Subcutaneous abdominal adipose tissue (tissue), 5 donors: ENCODE data around the gene DIAPH3.

Experiments used
- H3K27ac ChIP-seq: one replicate; pipeline ENCODE4 v1.7.0; 2013; ENCODE audit warnings: low read depth, mild to moderate bottlenecking, inconsistent platforms, low read length, moderate library complexity
- H3K27me3 ChIP-seq, 5 donors: one replicate each; pipeline ENCODE4 v1.7.0; 2013; ENCODE audit warnings: low read length in 5 of 5, inconsistent platforms in 1 of 5; ENCODE audit not compliant: control insufficient read depth in 5 of 5, insufficient read depth in 4 of 5
- H3K36me3 ChIP-seq, 5 donors: one replicate each; pipeline ENCODE4 v1.7.0; 2013; ENCODE audit warnings: low read length in 5 of 5; ENCODE audit not compliant: control insufficient read depth in 5 of 5, insufficient read depth in 5 of 5
- H3K4me1 ChIP-seq, 5 donors: one replicate each; pipeline ENCODE4 v1.7.0; 2013; ENCODE audit warnings: low read length in 5 of 5, mild to moderate bottlenecking in 3 of 5, moderate library complexity in 1 of 5; ENCODE audit not compliant: control insufficient read depth in 5 of 5, insufficient read depth in 5 of 5
- H3K4me3 ChIP-seq, 5 donors: one replicate each; pipeline ENCODE4 v1.7.0; 2013; ENCODE audit warnings: low read length in 5 of 5, low read depth in 1 of 5
- H3K9ac ChIP-seq, 5 donors: one replicate each; pipeline ENCODE4 v1.7.0; 2013; ENCODE audit warnings: low read length in 5 of 5, mild to moderate bottlenecking in 4 of 5, moderate library complexity in 3 of 5
- H3K9me3 ChIP-seq, 5 donors: one replicate each; pipeline ENCODE4 v1.7.0; 2013; ENCODE audit warnings: low read length in 5 of 5; ENCODE audit not compliant: control insufficient read depth in 5 of 5
- donor health status: healthy.
- donor health status: healthy.
- donor health status: healthy.
- donor health status: healthy.
- donor health status: healthy.

DIAPH3 gene

GRCh38 chr13:60174113-60174512 lies 10.4 kb upstream of the DIAPH3 start:
- no peak overlapping the region for H3K27ac ChIP-seq
- no peaks in the 10 kb centered on the region for H3K9me3 ChIP-seq
- H3K4me1 ChIP-seq, result no peaks in the 10 kb centered on the region
- H3K36me3 ChIP-seq, result no peaks in the 10 kb centered on the region
- no peak overlapping the region for H3K9ac ChIP-seq
- H3K4me3 ChIP-seq, result no peak overlapping the region
- H3K27me3 ChIP-seq, result peaks cover 0 to 10% (median 0%) of the 10 kb centered on the region in 5 donors

DNA sequence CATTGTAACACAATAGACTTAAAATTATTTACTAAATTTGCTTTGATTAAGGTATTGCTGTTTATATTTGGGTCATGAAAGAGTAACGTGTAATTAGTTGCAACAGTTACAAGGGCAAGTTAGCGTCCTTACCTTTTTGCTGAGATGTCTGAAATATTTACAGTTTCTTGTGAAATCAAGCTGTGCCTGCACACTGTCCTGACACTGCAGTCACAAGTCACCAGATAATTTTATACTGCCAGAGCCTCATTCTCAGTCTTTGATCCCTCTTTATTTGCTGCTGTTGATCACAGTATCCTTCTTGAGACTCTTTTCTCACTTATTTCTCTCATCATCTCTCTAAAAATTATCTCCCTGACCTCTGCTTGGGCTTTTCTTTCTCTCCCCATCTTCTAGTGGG lies 8.4 kb upstream of the DIAPH3 start:
- no peaks in the 10 kb centered on the region for H3K36me3 ChIP-seq
- no peak overlapping the region for H3K27ac ChIP-seq
- no peak overlapping the region for H3K9ac ChIP-seq
- H3K9me3 ChIP-seq, result no peaks in the 10 kb centered on the region
- H3K4me1 ChIP-seq, result no peaks in the 10 kb centered on the region
- peaks cover 0 to 10% (median 0%) of the 10 kb centered on the region in 5 donors for H3K27me3 ChIP-seq
- no peak overlapping the region for H3K4me3 ChIP-seq

DNA sequence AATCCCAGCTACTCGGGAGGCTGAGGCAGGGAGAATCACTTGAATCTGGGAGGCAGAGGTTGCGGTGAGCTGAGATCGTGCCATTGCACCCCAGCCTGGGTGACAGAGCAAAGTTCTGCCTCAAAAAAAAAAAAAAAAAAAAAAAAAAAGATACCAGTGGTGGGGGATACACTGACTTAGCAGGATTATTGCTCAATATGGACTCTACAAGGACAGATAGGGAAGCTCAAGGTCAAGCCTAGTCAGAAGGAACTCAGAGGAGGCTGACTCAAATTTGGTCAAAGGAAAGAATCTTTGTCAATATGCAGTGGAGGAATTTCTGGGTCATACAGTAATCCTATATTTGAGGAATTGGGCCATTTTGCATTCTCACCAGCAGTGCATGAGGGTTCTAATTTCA lies 6.7 kb upstream of the DIAPH3 start:
- Histone ChIP-seq H3K4me1 (peaks cover 0 to 6% (median under 1%) of the 10 kb centered on the region in 5 donors), H3K36me3 (no peaks in the 10 kb centered on the region), H3K9ac (no peak overlapping the region), H3K27ac (no peak overlapping the region), H3K4me3 (no peak overlapping the region), H3K9me3 (no peaks in the 10 kb centered on the region), H3K27me3 (peaks cover 0 to 7% (median 0%) of the 10 kb centered on the region in 5 donors)

DNA sequence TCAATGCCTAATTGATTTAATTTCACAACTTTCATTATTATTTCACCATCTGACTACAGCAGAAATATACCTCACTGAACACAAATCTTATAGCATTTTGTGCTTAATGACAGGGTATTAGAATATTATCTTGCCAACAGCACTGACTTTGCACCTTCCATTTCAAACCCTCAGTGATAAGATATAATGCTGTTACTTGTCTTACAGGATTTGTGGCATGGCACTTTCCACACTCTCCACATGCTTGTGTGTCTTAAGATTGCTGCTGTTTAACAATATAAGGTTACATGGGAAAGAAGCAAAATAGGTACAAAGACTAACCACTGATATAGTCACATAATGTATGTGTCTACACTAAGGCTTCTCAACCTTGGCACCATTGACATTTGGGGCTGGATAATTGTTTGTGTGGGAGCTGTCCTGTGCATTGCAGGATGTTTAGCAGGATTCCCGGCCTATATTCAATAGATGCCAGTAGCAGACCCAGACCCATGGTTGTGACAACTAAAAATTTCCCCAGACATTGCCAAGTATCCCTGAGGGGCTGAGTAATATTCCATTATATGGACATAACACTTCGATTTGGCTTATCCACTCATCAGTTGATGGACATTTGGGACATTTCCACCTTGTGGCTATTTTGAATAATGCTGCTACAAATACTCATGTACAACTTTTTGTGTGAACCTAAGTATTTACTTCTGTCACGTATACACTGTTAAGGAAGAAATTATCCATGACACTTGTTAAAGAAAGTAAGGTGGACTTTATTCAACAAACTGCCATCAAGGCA lies 5.7 kb upstream of the DIAPH3 start:
- peaks cover 0 to 4% (median 0%) of the 10 kb centered on the region in 5 donors for H3K27me3 ChIP-seq
- no peaks in the 10 kb centered on the region for H3K36me3 ChIP-seq
- no peak overlapping the region for H3K27ac ChIP-seq
- H3K4me1 ChIP-seq, result peaks cover 0 to 16% (median 10%) of the 10 kb centered on the region in 5 donors
- H3K4me3 ChIP-seq, result no peak overlapping the region
- H3K9ac ChIP-seq, result no peak overlapping the region
- no peaks in the 10 kb centered on the region for H3K9me3 ChIP-seq

DNA sequence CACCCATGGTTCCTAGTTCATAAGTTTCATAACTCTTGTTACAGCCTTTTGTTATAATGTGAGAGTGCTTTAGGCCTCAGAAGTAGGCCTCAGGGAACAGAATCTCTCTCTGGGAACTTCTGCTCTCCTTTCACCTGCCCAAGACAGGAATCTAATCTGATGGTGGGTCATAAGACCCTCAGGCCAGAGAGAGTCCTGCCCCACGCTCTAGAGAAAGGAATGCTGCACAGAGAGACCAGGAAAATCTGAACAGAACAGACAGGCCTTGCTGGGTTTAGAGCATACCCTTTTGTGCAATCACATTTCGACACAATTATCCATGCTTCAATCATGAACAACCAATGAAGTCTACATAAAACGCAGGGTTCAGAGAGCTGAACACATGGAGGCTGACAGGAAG lies 3.4 kb upstream of the DIAPH3 start:
- no peaks in the 10 kb centered on the region for H3K36me3 ChIP-seq
- no peak overlapping the region for H3K9ac ChIP-seq
- no peak overlapping the region for H3K4me3 ChIP-seq
- H3K27ac ChIP-seq, result no peak overlapping the region
- H3K27me3 ChIP-seq, result no peaks in the 10 kb centered on the region
- H3K4me1 ChIP-seq, result peaks cover 0 to 27% (median 22%) of the 10 kb centered on the region in 5 donors
- no peaks in the 10 kb centered on the region for H3K9me3 ChIP-seq

DNA sequence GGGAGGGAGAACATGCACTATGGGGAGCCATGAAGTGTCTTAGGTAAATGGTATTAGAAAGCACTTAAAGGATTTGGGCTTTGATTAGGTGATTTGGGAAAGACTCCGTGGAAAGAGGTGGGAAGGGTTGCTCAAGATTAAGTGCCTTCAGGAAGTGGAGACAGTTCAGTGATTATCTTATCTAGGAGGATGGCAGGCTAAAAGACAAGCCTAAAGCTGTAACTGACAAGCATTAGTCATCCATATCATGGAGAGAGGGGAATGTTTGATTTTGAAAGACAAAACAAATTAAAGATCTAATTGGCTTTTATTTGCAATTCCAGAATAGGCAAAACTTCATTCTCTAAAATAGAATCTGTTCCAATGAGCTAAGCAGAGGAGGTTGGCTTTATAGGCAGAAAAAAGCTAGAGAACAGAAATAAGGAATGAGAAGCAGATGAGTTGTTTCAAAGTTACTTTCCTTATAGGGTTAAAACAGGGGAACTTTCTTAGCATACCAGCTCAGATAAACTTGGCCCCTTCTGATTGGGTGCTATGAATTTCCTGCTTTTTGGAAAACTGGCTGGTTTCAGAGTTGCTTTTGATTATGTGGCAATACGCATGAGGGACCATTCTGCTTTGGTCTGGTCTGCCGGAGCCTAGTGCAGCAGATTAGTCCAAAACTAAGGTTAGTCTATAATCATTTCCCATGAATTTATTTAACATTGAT lies 1.8 kb upstream of the DIAPH3 start:
- no peak overlapping the region for H3K27ac ChIP-seq
- H3K9me3 ChIP-seq, result no peaks in the 10 kb centered on the region
- H3K4me1 ChIP-seq, result peaks cover 0 to 27% (median 22%) of the 10 kb centered on the region in 5 donors
- no peaks in the 10 kb centered on the region for H3K27me3 ChIP-seq
- no peak overlapping the region for H3K9ac ChIP-seq
- no peaks in the 10 kb centered on the region for H3K36me3 ChIP-seq
- no peak overlapping the region for H3K4me3 ChIP-seq

GRCh38 chr13:60164234-60164889 lies 634 bp upstream of the DIAPH3 start:
- H3K36me3 ChIP-seq, result no peaks in the 10 kb centered on the region
- peak overlapping the region; percentile 87 to 96 (median 91) for H3K9ac ChIP-seq

DNA sequence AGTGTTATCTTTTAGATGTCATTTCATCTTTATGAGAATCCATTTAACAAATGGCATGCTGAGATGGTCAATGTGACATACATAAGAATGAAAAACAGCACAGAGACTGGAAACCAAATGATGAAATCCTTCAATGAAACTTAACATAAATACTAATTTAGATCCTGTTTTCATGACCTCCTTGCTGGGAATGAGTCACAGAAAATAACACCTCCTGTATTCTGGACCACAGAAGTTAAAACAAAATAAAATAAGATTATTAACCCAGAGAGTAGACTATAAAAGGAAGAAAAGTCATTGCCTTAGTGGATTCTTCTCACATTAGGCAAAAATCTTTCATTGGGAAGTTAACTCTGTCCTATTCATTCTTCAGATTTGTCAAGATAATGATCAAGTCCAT lies 1.6 kb downstream of the DIAPH3 start:
- H3K9ac ChIP-seq, result no peak overlapping the region

More at GRCh38 chr13:60164234-60164889, 634 bp upstream of the DIAPH3 start:
- Histone ChIP-seq H3K4me1 (peaks cover 0 to 27% (median 22%) of the 10 kb centered on the region in 5 donors), H3K27me3 (no peaks in the 10 kb centered on the region), H3K9me3 (no peaks in the 10 kb centered on the region), H3K4me3 (peak overlapping the region; percentile 91 to 98 (median 94)), H3K27ac (peak overlapping the region; percentile 87)

GRCh38 chr13:60158321-60158801 lies 5.4 kb downstream of the DIAPH3 start:
- H3K4me1 ChIP-seq, result peaks cover 0 to 3% (median 3%) of the 10 kb centered on the region in 5 donors
- no peak overlapping the region for H3K9ac ChIP-seq
- no peaks in the 10 kb centered on the region for H3K27me3 ChIP-seq
- no peak overlapping the region for H3K4me3 ChIP-seq
- H3K9me3 ChIP-seq, result peaks cover 0 to 3% (median 0%) of the 10 kb centered on the region in 5 donors
- no peaks in the 10 kb centered on the region for H3K36me3 ChIP-seq
- no peak overlapping the region for H3K27ac ChIP-seq

More for the DNA sequence above, 1.6 kb downstream of the DIAPH3 start:
- H3K27ac ChIP-seq, result no peak overlapping the region
- no peaks in the 10 kb centered on the region for H3K36me3 ChIP-seq
- H3K4me1 ChIP-seq, result peaks cover 0 to 27% (median 22%) of the 10 kb centered on the region in 5 donors
- no peak overlapping the region for H3K4me3 ChIP-seq
- no peaks in the 10 kb centered on the region for H3K27me3 ChIP-seq
- peaks cover 0 to under 1% (median 0%) of the 10 kb centered on the region in 5 donors for H3K9me3 ChIP-seq
